Measurements from ENCODE around the gene DGLUCY. TPM values are rescaled to one million over a fixed set of nuclear protein-coding genes. Genes with fewer than 3 reads are reported as not detected.
A peak's percentile ranks its signal among the peaks of the same experiment; 100 is the strongest.

The DGLUCY gene
- total and polyA plus RNA-seq, 2 donors (not counting 1 experiment from before 2014, with no cell fraction given): 91.5 to 103 TPM

- no peak overlapping the region for H3K4me3 ChIP-seq (ENCODE audit: control extremely low read depth in 1 of 5, extremely low read depth in 1 of 5, insufficient read depth in 1 of 5, low read depth in 2 of 5, low read length in 4 of 5)
- H3K79me2 ChIP-seq (ENCODE audit: control insufficient read depth, insufficient read depth, low read length): no peaks in the 10 kb centered on the region
- Mint-ChIP-seq H3K4me3 (no peak overlapping the region), H3K27me3 (no peaks in the 10 kb centered on the region), H3K27ac (no peak overlapping the region), H3K9me3 (ENCODE audit: insufficient read depth) (no peaks in the 10 kb centered on the region), H3K4me1 (peaks cover 6% of the 10 kb centered on the region)
- H3K36me3 ChIP-seq (replicated peaks in 1 of 2; ENCODE audit: control extremely low read depth in 1 of 2, control insufficient read depth in 1 of 2, extremely low read depth in 1 of 2, insufficient read depth in 2 of 2, low read length in 1 of 2): no peaks in the 10 kb centered on the region
- H4K20me1 ChIP-seq (ENCODE audit: control insufficient read depth, insufficient read depth, low read length, poor library complexity, severe bottlenecking): no peaks in the 10 kb centered on the region
- TF ChIP-seq CTCF (IDR thresholded peaks at IDR 0.05) (no peak), EZH2 (IDR thresholded peaks at IDR 0.05; ENCODE audit: borderline replicate concordance, insufficient read depth, low read depth, low read length, poor library complexity, severe bottlenecking) (no peak)
- 94% methylated on average over 8 of the region's 8 CpGs for WGBS (ENCODE audit: insufficient coverage)
- no peak overlapping the region for H3K27ac ChIP-seq (ENCODE audit: low read length in 2 of 2)
- H3K27me3 ChIP-seq (replicated peaks in 1 of 4; ENCODE audit: control extremely low read depth in 1 of 4, control insufficient read depth in 3 of 4, insufficient read depth in 4 of 4, low read length in 3 of 4): no peaks in the 10 kb centered on the region
- H3K4me2 ChIP-seq (replicated peaks; ENCODE audit: low read depth, low read length, poor library complexity, severe bottlenecking): no peak overlapping the region
- ChIA-PET CTCF (no interaction called here), POLR2A (no interaction called here)
- H3K4me1 ChIP-seq (ENCODE audit: control insufficient read depth in 2 of 2, insufficient read depth in 2 of 2, low read length in 2 of 2): no peaks in the 10 kb centered on the region
- no peak for DNase-seq
- ATAC-seq (ENCODE audit: low read depth): no peak
- no peak overlapping the region for H3K9ac ChIP-seq (ENCODE audit: low read length)
- H2AFZ ChIP-seq (ENCODE audit: insufficient read depth, low read depth, low read length, poor library complexity, severe bottlenecking): no peak overlapping the region
- intact Hi-C loops (cut with micrococcal nuclease): no loop called here
- H3K9me3 ChIP-seq (ENCODE audit: control extremely low read depth in 1 of 3, control insufficient read depth in 2 of 3, insufficient read depth in 1 of 3, low read length in 2 of 3): no peaks in the 10 kb centered on the region
These were observed 10.8 kb upstream of the DGLUCY start for GRCh38 chr14:91103116-91103515.

GRCh38 chr14:91108941-91109611, 4.8 kb upstream of the DGLUCY start:
- Histone ChIP-seq H3K36me3 (replicated peaks in 1 of 2; ENCODE audit: control extremely low read depth in 1 of 2, control insufficient read depth in 1 of 2, extremely low read depth in 1 of 2, insufficient read depth in 2 of 2, low read length in 1 of 2) (no peaks in the 10 kb centered on the region), H3K4me3 (ENCODE audit: control extremely low read depth in 1 of 5, extremely low read depth in 1 of 5, insufficient read depth in 1 of 5, low read depth in 2 of 5, low read length in 4 of 5) (no peak overlapping the region), H3K9ac (ENCODE audit: low read length) (peak overlapping the region; percentile 9), H2AFZ (ENCODE audit: insufficient read depth, low read depth, low read length, poor library complexity, severe bottlenecking) (peak overlapping the region; percentile 64), H3K27me3 (replicated peaks in 1 of 4; ENCODE audit: control extremely low read depth in 1 of 4, control insufficient read depth in 3 of 4, insufficient read depth in 4 of 4, low read length in 3 of 4) (no peaks in the 10 kb centered on the region), H4K20me1 (ENCODE audit: control insufficient read depth, insufficient read depth, low read length, poor library complexity, severe bottlenecking) (no peaks in the 10 kb centered on the region), H3K4me2 (replicated peaks; ENCODE audit: low read depth, low read length, poor library complexity, severe bottlenecking) (peak overlapping the region; percentile 28), H3K27ac (ENCODE audit: low read length in 2 of 2) (peak overlapping the region in 1 of 2 donors; percentile 44), H3K9me3 (ENCODE audit: control extremely low read depth in 1 of 3, control insufficient read depth in 2 of 3, insufficient read depth in 1 of 3, low read length in 2 of 3) (no peaks in the 10 kb centered on the region), H3K79me2 (ENCODE audit: control insufficient read depth, insufficient read depth, low read length) (peaks cover 12% of the 10 kb centered on the region), H3K4me1 (ENCODE audit: control insufficient read depth in 2 of 2, insufficient read depth in 2 of 2, low read length in 2 of 2) (peaks cover 24 to 27% of the 10 kb centered on the region in 2 donors)
- Mint-ChIP-seq H3K9me3 (ENCODE audit: insufficient read depth) (no peaks in the 10 kb centered on the region), H3K4me1 (peaks cover 39% of the 10 kb centered on the region), H3K27me3 (no peaks in the 10 kb centered on the region), H3K27ac (peak overlapping the region; percentile 76), H3K4me3 (no peak overlapping the region)
- WGBS (ENCODE audit: insufficient coverage): 40% methylated on average over 4 of the region's 7 CpGs
- TF ChIP-seq CTCF (IDR thresholded peaks at IDR 0.05) (no peak), EZH2 (IDR thresholded peaks at IDR 0.05; ENCODE audit: borderline replicate concordance, insufficient read depth, low read depth, low read length, poor library complexity, severe bottlenecking) (no peak)
- ATAC-seq (ENCODE audit: low read depth) (no peak), DNase-seq (peak; percentile 21)
- intact Hi-C loops (cut with micrococcal nuclease): no loop called here
- CTCF ChIA-PET: no interaction called here
- POLR2A ChIA-PET: no interaction called here
